PC-3 (cell line): Measurements from ENCODE around the gene ALAD.

ENCODE experiments used
- EZH2 ChIP-seq: fragments of 300-600 bp; sonication (generic); IDR thresholded peaks from one replicate; pipeline ENCODE4 v1.6.1; 2017; ENCODE audit warnings: antibody characterized with exemption, mild to moderate bottlenecking, low read length; ENCODE audit not compliant: unreplicated experiment
- EZH2phosphoT487 ChIP-seq: fragments of 300-600 bp; sonication (generic); IDR thresholded peaks from 2 replicates; pipeline ENCODE4 v1.6.1; 2018; ENCODE audit warnings: mild to moderate bottlenecking, antibody characterized with exemption, low read length, borderline replicate concordance
- TF ChIP-seq, protein P1 (sequence below): fragments of 300-600 bp; sonication (generic); conservative IDR thresholded peaks from 2 replicates; pipeline ENCODE4 v1.5.1; 2017; ENCODE audit warnings: antibody characterized with exemption, low read depth, mild to moderate bottlenecking, low read length

DNA sequence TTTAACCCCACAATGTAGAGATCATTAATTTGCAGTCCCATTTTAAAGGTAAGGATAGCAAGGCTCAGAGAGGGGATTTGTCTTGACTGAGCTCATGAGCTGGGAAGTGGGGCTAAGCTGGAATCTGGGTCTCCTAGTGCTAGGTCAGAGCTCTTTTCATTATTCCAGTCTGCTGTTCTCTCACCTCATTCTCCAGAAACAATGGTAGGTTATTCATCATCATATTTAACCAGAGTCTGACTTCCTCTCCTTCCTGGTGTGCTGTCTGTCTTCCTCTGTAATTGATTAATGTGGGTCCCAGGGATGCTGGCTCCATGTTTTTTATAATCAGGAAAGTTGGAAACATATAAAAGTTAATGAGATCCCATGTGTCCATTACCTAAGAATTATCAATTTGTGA lies 30.1 kb upstream of the ALAD start:
- TF ChIP-seq, protein P1, sequence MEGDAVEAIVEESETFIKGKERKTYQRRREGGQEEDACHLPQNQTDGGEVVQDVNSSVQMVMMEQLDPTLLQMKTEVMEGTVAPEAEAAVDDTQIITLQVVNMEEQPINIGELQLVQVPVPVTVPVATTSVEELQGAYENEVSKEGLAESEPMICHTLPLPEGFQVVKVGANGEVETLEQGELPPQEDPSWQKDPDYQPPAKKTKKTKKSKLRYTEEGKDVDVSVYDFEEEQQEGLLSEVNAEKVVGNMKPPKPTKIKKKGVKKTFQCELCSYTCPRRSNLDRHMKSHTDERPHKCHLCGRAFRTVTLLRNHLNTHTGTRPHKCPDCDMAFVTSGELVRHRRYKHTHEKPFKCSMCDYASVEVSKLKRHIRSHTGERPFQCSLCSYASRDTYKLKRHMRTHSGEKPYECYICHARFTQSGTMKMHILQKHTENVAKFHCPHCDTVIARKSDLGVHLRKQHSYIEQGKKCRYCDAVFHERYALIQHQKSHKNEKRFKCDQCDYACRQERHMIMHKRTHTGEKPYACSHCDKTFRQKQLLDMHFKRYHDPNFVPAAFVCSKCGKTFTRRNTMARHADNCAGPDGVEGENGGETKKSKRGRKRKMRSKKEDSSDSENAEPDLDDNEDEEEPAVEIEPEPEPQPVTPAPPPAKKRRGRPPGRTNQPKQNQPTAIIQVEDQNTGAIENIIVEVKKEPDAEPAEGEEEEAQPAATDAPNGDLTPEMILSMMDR: no peak
- TF ChIP-seq EZH2: no peak
- no peak for TF ChIP-seq EZH2phosphoT487
